NCI-H446 (cell line): ENCODE data around the gene CACNA2D3.

Experiments used
- DNase-seq, 2 experiments: peaks; one replicate each; lab custom pipeline; 2025; lab: John Stamatoyannopoulos, UW

The CACNA2D3 gene

DNA sequence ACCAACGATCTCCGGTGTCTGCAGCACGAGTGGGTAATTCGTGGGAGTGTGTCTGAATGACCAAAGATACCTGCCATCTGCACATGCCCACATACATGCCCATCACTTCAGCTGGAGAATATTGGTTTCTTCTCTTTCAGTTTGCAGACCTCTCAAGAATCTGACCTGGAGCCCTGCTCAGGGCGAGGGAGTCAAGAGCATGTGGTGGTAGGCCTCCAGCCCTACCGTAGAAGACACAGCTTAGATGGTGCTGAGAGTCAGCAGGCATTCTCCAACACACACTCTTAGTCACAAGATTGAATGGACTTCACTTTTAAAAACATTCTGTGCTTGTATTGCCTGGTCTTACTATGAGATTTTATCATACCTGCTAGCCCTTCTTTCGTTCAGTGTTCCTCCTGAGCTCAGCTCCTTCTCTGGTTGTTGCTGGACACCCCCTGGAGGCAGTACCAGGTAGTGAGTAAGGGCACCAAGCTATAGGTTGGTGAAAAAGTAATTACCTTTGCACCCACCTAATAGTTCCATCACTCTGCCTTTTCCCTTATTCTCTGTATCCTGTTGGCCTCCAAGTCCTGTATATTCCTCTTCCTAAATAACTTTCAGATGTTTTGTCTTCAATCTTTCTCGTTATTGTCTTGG lies 252.0 kb downstream of the CACNA2D3 start:
- DNase-seq = no peak

DNA sequence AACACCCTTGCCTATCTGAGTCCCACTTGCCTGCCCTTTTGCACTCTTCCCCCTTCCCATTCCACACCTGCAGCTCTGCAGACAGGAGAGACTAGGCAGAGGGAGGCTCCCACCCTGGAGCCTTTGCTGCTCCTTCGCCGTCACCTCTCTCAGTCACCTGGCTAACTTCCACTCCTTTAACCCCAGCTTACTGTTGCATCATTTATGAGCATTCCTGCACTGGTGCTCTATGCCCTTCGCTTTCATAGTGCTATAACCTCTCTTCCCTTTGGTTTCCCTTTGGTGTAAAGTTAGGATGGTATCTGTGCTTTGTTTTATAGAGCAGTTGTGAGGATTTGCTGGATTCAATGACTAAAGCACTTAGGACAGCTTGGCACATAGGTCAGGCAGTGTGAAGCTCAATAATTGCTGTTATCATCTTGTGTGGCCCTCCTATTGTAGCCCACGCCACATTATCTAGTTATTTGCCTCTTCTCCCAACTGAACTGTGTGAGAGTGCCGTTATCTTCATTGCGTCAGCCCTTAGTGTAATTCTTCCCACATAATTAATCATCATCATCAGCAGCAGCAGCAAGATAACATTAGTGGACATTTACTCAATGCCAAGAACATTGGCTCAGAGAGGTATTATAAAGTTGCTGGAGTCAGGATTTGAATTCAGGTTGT lies 253.9 kb downstream of the CACNA2D3 start:
- DNase-seq = no peak

DNA sequence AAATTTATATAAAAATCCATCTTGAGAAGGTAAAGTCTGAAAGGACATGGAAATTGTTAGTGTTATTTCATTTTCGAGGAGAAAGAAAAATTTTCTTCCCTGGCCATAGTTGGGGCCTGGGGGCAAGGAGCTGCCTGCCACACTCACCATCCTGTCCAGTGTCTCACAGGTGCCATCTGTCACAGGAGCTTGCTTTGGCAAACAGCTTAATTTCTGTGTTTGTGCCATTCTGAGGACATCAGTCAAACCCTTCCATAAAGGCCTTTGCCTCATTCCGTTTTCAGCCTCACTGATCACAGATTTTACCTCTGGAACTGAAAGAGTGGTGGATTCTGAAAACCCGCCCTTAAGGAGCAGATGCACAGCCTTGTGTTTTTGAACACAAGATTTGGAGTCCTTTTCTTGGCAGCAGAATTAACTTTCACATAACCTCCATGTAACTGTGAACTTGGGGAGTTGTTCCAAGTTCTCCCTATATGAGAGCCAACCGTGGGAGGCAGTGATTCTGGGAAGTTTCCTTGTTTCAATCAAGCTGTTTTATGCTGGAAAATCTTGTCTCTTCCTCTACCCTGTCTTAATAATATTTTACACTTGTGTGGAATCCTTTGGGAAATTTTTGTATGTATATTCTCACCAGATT lies 254.7 kb downstream of the CACNA2D3 start:
- DNase-seq = peak in 1 of 2 experiments; percentile 66

DNA sequence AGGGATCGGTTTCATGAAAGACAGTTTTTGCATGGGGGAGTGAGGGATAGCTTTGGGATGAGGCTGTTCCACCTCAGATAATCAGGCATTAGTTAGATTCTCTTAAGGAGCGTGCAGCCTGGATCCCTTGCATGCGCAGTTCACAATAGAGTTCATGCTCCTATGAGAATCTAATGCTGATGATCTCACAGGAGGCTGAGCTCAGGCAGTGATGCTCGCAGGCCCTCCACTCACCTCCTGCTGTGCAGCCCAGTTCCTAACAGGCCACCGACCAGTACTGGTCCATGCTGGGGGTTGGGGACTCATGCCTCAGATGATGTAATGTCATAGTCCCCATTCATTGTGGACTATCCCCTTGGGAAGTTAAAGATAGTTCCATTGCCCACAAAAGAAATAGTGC lies 255.8 kb downstream of the CACNA2D3 start:
- no peak for DNase-seq

DNA sequence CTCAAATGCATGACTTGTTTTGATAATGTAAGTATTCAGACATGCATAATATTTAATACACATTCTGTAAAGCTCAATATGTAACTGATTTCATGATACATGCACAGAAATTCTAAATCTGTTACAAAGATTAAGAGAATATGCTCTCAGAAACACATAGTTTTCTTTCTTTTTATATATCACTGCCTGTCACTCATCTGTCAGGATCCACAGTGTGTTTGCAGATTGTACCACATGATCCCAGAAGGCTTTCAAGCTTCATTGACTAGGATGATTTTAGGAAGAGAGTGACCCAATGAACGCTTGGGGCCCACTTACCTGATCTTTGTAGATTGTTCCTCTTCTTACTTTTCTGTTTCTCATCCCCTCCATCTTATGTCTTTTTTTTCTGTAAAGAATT lies 261.9 kb downstream of the CACNA2D3 start:
- DNase-seq = no peak

DNA sequence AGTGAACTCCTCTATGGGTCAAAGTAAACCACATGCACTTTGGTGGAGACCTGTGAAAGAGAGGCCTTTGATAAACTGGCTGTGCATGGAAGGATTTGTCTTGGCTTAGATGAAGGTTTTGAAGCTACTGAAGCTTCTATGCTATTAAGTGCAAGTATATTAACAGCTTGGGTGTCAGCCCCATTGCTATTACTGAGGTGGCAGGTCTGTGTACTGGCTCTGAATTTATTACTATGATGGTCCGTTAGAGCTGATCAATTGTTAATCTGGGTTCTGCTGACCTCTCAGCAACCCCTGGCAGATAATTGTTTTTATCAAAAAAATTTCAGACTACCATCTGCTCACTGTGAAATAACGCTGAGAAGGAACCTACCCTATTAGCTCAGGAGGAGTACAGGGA lies 268.2 kb downstream of the CACNA2D3 start:
- no peak for DNase-seq

DNA sequence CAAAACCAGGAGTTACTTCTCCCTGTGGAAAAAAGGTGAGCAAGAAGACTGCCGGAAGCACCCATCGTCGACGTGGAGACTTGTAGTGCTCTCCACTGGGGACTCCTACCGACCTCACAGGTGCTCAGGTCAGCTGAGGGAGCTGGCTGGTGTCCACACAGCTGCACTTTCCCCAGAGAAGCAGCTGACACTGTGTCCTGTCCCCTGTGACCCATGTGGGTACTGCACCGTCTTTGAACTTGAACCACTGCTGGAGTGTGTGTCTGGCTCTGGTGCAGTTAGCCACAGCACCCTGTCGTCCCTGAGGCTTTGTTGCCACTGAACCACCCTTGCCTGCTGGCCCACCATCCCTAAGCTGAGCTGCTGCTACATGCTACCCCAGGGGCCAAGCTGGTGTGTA lies 270.8 kb downstream of the CACNA2D3 start:
- no peak for DNase-seq

DNA sequence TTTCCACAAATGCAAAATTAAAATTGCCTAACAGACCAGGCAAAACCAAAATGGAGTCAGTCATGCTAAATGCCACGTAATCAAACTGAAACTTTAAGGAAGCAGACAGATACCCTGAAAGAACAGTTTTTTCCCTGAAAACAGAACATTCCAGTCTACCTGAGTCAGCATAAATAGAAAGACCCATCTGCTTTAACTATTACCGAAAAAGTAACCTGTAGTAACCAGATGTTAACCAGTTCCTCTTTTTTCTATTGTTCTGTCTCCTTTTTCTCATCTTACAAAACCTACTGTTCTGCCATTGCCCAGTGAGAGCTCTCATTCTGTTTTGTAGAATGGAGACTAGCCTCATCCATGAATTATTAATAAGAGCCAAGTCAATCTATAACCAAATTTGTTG lies 286.0 kb downstream of the CACNA2D3 start:
- DNase-seq = no peak

DNA sequence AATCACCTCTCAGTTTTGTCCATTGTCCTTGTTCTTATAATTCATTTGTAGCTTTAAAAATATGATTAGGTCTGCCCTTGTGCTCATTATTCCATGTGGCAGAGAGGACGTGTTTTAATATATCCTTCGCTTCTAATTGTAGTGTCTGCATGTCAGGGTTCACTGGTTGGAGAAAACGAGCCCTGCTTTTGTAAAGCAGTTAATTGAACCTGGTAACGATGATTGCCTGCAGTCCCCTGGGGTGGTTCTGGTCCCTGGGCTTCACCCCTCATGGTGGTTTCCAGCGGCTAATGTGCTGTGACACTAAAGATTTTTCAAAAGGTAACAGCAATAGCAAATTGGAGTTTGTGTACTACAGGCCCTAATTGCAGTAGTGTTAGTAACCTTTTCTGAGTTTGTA lies 299.6 kb downstream of the CACNA2D3 start:
- no peak for DNase-seq

DNA sequence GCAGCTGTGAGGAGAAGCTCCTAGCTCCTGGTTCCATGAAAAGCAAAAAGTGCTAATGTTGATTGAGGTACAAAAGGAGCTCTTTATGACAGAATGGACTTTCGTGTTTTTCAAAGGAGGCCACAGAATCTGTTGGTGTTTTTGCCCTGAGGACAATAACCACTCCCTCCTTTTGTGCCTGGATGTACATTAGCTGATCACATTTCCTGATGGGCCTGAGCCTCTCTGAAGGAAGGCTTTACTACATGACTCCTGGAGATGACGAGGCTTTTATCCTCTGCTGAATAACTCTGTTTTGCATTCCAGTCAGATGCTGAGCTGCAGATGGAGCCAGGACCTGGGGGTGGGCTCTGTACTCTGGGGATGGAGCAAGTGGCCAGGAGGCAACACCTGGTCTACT lies 301.9 kb downstream of the CACNA2D3 start:
- DNase-seq = no peak

DNA sequence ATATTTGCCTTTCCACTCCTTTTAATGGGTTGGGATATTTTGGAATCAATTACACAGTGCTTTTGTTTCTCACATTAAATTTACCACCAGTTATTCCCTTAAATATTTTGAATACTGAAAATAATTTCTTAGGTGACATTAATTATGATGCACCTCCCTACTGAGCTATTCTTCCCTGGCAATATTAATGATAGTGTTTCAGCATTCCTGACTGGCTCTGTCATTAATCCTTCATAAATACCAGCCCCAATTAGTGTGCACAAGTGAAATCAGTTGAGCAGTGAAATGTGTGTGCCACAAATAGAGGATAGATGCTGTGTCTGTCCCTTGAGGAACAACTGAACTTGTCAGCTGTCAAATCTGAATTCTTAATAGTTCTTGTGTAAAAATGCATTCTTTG lies 304.0 kb downstream of the CACNA2D3 start:
- DNase-seq = no peak

DNA sequence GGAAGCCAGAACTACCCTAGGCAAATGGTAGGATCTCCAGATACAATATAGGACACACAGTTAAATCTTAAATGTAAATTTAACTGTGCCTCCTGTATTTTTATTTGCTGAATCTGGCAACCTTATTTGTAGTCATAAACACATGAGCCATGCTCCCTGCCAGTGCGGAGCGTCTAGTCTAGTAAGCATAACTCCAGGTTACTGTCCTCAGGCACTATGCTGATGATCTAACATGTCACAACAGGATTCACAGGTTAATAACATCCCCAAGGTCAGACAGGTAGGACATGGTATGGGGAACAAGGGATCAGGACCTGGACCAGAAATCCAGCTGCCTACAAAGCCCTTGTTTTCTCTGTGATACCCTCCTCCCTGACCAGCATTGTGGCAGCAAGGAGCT lies 305.1 kb downstream of the CACNA2D3 start:
- no peak for DNase-seq

DNA sequence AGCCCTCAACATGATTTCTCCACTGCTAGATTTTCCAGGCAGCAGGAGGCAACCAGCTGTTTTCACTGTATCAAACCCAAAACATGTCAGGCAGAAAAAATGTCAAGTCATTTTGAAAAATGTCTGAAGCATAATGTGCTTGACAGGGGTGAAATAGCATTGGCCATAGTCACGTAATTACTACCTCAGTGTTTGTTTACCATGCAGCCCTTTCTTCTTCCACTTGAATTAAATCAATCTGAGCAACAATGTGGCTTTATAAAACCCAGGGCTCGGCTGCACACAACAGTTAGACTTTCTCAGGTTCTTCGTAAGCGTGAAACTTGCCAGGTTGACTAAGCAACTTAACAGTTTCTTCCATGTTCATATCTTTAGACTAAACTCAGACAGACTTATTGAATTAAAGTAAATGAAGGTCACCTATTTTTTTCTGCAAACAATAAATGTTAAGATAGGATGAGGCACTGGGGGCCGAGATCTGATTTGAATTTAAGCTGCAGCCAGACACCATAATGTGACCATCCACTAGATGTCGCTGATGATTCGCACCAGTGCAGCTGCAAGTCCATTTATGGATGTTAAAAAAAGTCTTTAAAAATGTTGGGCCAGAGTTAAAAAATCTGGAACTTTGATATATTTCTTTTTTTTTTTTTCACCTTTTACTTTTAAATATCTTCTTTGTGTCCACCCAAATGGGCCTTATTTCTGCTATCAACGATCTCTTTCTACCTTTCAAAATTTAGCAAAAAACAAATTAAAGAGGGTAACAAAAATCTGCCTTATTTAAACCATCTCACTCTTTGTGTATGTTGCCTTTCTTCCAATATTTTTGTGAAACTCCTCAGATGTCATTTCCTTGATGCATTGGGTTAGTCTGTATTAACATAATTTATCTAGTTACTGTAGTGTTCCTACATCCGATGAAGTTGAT lies 305.9 kb downstream of the CACNA2D3 start:
- DNase-seq = peak; percentile 19 to 58

DNA sequence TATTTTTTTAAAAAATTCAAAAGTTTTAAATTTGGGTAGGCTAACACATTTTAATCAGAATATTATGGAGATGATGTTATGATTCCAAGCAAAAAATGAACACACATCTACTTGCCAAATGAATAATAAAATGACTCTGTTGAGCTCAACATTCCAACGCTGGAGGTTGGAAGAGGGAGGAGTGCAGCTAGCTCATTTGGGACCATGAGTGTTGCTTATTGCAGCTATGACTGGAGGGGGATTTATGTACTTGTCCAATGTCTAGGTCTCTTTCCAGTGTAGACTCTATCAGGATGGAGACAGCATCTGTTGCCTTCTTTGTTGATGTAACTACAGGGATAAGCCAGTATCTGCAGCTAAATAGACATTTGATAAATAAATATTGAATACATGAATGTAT lies 310.6 kb downstream of the CACNA2D3 start:
- no peak for DNase-seq

DNA sequence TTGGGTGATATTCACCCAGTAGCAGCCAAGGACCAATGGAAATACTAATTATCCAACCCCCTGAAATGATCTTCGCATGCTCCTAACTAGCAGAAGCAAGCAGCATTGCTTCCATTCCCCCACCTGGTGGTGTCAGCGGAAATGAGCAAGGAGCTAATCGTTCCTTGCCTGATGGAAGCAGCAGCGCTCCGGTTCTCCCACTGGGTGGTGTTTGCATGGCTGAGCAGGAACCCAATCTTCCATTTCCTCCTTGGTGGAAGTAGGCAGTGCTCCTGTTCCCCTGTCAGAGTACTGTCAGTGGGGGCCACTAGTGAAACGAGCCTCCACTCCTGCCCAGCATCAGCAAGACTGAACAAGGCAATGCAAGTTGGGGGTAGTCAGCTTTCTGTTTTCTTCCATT lies 311.5 kb downstream of the CACNA2D3 start:
- no peak for DNase-seq

DNA sequence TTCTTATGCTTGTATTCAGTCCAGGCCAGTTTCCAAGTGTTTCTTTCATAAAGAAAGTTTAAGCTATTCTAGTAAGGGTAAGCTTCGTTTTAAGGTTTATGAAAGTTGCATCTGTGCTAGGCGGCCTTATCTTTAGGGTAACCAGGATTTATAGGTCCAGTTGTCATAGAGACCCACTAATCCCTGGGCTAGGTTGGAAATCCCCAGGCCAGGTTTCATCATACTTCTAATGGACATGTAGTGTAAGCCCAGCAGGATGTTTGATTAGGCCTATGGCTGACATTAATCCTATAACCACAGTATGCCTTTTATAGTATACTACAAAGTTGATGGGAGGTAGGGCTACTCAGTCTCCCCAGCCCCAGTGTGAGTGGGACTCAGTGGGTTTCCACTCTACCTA lies 312.4 kb downstream of the CACNA2D3 start:
- DNase-seq = no peak

DNA sequence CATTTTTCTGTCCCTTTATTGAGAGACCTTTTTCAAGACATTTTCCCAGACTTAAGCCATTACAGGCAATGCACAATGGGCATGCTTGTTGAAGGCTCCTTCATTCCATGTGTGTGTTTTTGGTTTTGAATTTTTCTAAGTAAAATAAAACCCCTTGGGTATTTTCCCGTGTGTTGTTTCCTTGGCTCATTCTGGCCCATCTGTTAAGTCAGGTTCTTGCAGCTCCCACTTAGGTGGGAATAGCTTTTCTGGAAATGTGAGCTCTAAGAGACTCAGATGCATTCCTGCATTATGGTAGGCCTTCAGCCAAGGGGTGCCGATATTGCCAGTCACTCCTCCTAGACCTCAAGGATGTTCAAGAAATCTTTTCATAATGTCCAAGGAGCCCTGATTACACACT lies 314.9 kb downstream of the CACNA2D3 start:
- DNase-seq = no peak

DNA sequence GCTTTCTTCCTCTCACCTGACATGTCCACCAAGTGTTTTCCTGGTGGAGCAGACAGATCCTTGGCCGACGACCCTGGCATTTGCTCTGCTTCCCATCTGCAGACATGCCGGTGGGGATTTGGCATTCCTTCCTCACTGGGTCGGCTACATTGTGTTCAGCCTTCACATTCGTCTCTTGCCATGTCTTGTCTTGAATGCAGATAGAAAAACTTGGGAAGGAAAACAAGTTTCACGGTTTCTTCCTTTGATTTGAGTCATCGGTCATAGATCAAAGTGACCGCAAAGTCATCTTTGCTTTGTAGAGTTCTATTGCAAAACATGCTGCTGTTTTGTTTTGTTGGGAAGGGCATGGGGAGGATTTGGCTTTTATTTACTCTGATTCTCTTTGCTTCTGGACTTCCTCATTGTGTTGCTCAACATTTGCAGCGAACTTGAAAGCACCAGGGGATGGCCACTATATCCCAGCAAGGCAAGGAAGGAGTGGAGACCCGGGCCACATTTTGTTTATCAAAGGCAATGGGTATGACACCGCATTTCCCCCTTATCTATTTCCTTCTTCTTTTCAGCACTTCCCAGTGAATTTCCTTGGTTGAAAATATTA lies 321.3 kb downstream of the CACNA2D3 start:
- DNase-seq = no peak

DNA sequence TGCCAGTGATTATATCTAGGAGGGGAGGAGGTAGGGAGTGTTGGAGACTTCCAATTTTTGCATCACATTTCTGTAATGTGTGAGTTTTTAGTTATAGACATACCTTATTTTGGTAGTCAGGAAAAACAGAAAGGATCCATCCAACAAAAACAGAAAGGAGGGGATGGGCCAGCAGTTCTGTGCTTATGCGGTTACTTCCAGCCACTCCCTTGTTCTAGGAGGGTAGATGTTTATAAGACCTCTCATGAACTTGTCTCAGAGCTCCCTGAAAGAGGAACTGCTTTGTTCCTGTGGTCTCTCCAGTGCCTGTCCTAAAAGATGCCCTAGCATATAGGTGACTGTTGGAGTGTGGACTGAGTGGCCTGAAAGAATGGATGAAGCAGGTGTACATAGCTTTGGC lies 323.3 kb downstream of the CACNA2D3 start:
- no peak for DNase-seq

DNA sequence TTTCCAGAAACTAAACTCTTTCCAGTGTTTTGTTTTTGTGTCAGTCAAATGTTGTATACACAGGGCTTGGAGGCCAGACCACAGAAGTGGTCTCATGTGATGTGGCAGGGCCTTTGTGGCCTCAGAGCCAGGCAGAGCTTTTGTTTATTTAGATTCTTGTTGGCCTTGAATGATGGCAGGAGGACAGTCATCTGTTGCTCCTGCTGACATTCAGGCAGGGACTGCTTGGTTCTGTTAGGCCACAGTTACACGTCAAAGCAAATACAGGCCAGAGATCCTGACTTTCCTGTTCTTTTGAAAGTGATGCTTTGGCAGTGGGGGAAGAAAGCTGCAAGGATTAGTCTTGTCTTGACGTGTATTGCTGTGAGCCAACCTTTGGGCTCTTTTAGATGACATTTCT lies 325.1 kb downstream of the CACNA2D3 start:
- no peak for DNase-seq

DNA sequence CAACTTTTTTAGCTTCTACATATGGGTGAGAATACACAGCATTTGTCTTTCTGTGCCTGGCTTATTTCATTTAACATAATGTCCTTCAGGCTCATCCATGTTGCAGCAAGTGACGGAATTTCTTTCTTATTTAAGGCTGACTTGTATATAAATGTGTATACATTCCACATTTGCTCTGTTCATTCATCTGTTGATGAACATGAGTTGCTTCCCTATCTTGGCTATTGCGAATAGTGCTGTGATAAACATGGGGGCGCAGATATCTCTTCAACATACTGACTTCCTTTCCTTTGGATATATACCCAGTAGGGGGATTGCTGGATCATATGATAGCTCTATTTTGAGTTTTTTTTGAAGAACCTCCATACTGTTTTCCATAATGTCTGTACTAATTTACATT lies 332.5 kb downstream of the CACNA2D3 start:
- DNase-seq = no peak

DNA sequence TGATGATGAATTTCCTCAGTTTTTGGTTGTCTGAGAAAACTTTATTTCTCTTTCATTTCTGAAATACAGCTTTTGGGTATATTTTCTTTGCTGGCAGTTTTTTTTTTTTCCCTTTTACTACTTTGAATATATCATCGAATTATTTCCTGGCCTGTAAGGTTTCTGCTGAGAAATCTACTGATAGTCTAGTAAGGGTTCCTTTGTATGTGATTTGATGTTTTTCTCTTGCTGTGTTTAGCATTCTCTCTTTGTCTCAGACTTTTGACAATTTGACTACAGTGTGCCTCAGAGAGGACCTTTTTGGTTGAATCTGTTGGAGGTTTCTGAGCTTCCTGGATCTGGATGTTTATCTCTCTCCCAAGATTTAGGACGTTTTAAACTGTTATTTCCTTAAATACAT lies 336.0 kb downstream of the CACNA2D3 start:
- DNase-seq = no peak
